Liver (tissue), 9 donors: ENCODE results near the gene ARL11. TPM values are rescaled to one million over a fixed set of nuclear protein-coding genes. Genes with fewer than 3 reads are reported as not detected.
"Not testable (repeated sequence)": the region's sequence is repeated elsewhere in the genome, so short reads cannot be mapped to it uniquely, and the experiment has no call there.

ENCODE experiments used
- DNase-seq: peaks from one replicate; pipeline ENCODE4 v3.0.0-alpha.2; 2017; ENCODE audit warnings: low spot score
- H3K27ac ChIP-seq, 2 donors: one replicate each; pipeline ENCODE4 v1.7.0; 2013; ENCODE audit warnings: inconsistent platforms in 2 of 2, low read length in 2 of 2, control low read depth in 1 of 2, low read depth in 1 of 2, mild to moderate bottlenecking in 1 of 2
- H3K27me3 ChIP-seq, 4 donors: one replicate each; pipeline versions ENCODE4 v1.6.1 to v1.7.0; 2013; ENCODE audit warnings: low read length in 3 of 4, inconsistent platforms in 1 of 4, mild to moderate bottlenecking in 1 of 4, moderate library complexity in 1 of 4; ENCODE audit not compliant: control insufficient read depth in 4 of 4, insufficient read depth in 4 of 4
- H3K36me3 ChIP-seq, 4 donors: one replicate each; pipeline versions ENCODE4 v1.6.1 to v1.7.0; 2013; ENCODE audit warnings: low read length in 3 of 4, mild to moderate bottlenecking in 3 of 4, low read depth in 1 of 4, moderate library complexity in 1 of 4; ENCODE audit not compliant: control insufficient read depth in 4 of 4, insufficient read depth in 3 of 4
- H3K4me1 ChIP-seq, 4 donors: one replicate each; pipeline versions ENCODE4 v1.6.1 to v1.7.0; 2013; ENCODE audit warnings: low read length in 3 of 4, mild to moderate bottlenecking in 3 of 4, moderate library complexity in 1 of 4; ENCODE audit not compliant: control insufficient read depth in 4 of 4, insufficient read depth in 4 of 4
- H3K4me3 ChIP-seq, 3 donors: one replicate each; pipeline versions ENCODE4 v1.6.1 to v1.7.0; 2013; ENCODE audit warnings: low read length in 3 of 3, control low read depth in 1 of 3, low read depth in 1 of 3, mild to moderate bottlenecking in 1 of 3
- H3K9ac ChIP-seq, 2 donors: one replicate each; pipeline ENCODE4 v1.7.0; 2013; ENCODE audit warnings: low read length in 2 of 2, mild to moderate bottlenecking in 2 of 2, moderate library complexity in 2 of 2, control low read depth in 1 of 2, low read depth in 1 of 2
- H3K9me3 ChIP-seq, 4 donors: one replicate each; pipeline versions ENCODE4 v1.6.1 to v1.7.0; 2013; ENCODE audit warnings: low read length in 3 of 4; ENCODE audit not compliant: control insufficient read depth in 4 of 4
- EGR1 ChIP-seq, 2 donors: IDR thresholded peaks; 2 replicates each; pipeline ENCODE4 v1.6.1; 2016 to 2018; ENCODE audit warnings: antibody characterized with exemption in 2 of 2, low read depth in 2 of 2
- FOXA1 ChIP-seq: IDR thresholded peaks from 2 replicates; pipeline ENCODE4 v1.6.1; 2016; ENCODE audit warnings: antibody characterized with exemption
- FOXA2 ChIP-seq: IDR thresholded peaks from 2 replicates; pipeline ENCODE4 v1.6.1; 2016; ENCODE audit warnings: antibody characterized with exemption
- GABPA ChIP-seq, 2 donors: IDR thresholded peaks in 1 of 2; conservative IDR thresholded peaks in 1 of 2; 2 replicates each; pipeline ENCODE4 v1.6.1; 2016; ENCODE audit warnings: antibody characterized with exemption in 2 of 2, mild to moderate bottlenecking in 1 of 2, moderate library complexity in 1 of 2
- HNF4A ChIP-seq, 2 donors: conservative IDR thresholded peaks; 2 replicates each; pipeline ENCODE4 v1.6.1; 2016; ENCODE audit warnings: antibody characterized with exemption in 2 of 2, mild to moderate bottlenecking in 2 of 2
- HNF4G ChIP-seq: IDR thresholded peaks from 2 replicates; pipeline ENCODE4 v1.6.1; 2016; ENCODE audit warnings: antibody characterized with exemption
- NR2F2 ChIP-seq: IDR thresholded peaks from 2 replicates; pipeline ENCODE4 v1.6.1; 2016; ENCODE audit warnings: antibody characterized with exemption
- RAD21 ChIP-seq, 2 donors: IDR thresholded peaks; 2 replicates each; pipeline ENCODE4 v1.6.1; 2016; ENCODE audit warnings: antibody characterized with exemption in 2 of 2, mild to moderate bottlenecking in 2 of 2
- RXRA ChIP-seq, 2 donors: IDR thresholded peaks; 2 replicates each; pipeline ENCODE4 v1.6.1; 2017 to 2018; ENCODE audit warnings: antibody characterized with exemption in 2 of 2, mild to moderate bottlenecking in 1 of 2
- SP1 ChIP-seq: IDR thresholded peaks from 2 replicates; pipeline ENCODE4 v1.6.1; 2018; ENCODE audit warnings: antibody characterized with exemption, mild to moderate bottlenecking
- TAF1 ChIP-seq: conservative IDR thresholded peaks from 2 replicates; pipeline ENCODE4 v1.6.1; 2016; ENCODE audit warnings: antibody characterized with exemption, mild to moderate bottlenecking
- YY1 ChIP-seq: IDR thresholded peaks from 2 replicates; pipeline ENCODE4 v1.6.1; 2016; ENCODE audit warnings: antibody characterized with exemption, mild to moderate bottlenecking
- WGBS: extraction: QIAGEN DNeasy Blood & Tissue Kit; methylation state at CpG from one replicate; pipeline ENCODE4 v1.1.7; 2013; 5-methylcytosine and 5-hydroxymethylcytosine counted together
- polyA plus RNA-seq, 2 donors: library from polyadenylated mRNA; stranded (reverse) in 1 of 2; unstranded in 1 of 2; fragments of 200-250 nt in 1 of 2; fragments of >200 nt in 1 of 2; fragmentation: Nextera tagmentation in 1 of 2; extraction: Ambion mirVana in 1 of 2; gene quantifications; one replicate each; pipeline versions ENCODE4 v1.2.1 to v1.2.3, GENCODE V29; 2013 to 2015
- total RNA-seq, 2 donors: library from RNA; depleted of rRNA; stranded (reverse); fragments of >200 nt; gene quantifications; one replicate each; pipeline ENCODE4 v1.2.3, GENCODE V29; 2014
- TF ChIP-seq, protein P1 (sequence below): IDR thresholded peaks from 2 replicates; pipeline ENCODE4 v1.6.1; 2016; ENCODE audit warnings: antibody characterized with exemption
- TF ChIP-seq, protein P2 (sequence below): IDR thresholded peaks from 2 replicates; pipeline ENCODE4 v1.6.1; 2016; ENCODE audit warnings: antibody characterized with exemption
- TF ChIP-seq, protein P3 (sequence below): IDR thresholded peaks from 2 replicates; pipeline ENCODE4 v1.6.1; 2016; ENCODE audit warnings: antibody characterized with exemption
- TF ChIP-seq, protein P4 (sequence below): IDR thresholded peaks from 2 replicates; pipeline ENCODE4 v1.6.1; 2016; ENCODE audit warnings: antibody characterized with exemption, mild to moderate bottlenecking
- TF ChIP-seq, protein P5 (sequence below): fragments of 150-350 bp; IDR thresholded peaks from 2 replicates; pipeline ENCODE4 v1.5.1; 2017; ENCODE audit warnings: improper control_type of control experiment, low read depth, low read length; ENCODE audit not compliant: missing input control
- donor health status: healthy.
- donor health status: healthy.
- donor health status: healthy.
- donor health status: healthy.
- donor health status: healthy.

Gene ARL11
- total and polyA plus RNA-seq, 4 donors = 0.11 to 1.5 (median 0.59) TPM

DNA sequence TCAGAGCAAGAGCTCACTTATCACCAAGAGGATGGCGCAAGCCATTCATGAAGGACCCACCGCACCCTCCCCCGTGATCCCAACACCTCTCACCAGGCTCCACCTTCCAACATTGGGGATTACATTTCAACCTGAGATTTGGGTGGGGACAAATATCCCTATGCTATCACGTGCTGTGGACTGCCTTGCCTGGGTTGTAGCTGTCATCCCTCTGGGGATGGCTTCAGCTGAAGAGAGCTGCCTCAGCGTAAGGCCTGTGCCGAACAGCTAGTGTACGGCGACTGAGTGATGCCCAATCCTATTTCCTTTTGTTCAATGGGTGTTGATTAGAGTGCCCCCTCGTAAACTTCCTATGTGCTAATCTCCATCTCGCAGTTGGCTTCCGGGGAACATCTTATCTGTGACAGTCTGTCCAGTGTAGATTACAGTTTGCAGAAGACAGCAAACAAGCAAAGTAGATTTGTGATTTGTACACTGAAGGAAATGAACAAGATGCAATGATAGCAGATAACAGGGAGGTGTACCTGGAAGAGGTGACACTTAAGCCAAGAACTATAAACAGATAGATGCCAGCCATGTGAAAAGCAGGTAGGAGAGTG lies 31.2 kb upstream of the ARL11 start:
- DNase-seq = no peak
- Histone ChIP-seq H3K36me3 (no peaks in the 10 kb centered on the region), H3K4me3 (no peak overlapping the region), H3K9me3 (no peaks in the 10 kb centered on the region), H3K27ac (no peak overlapping the region), H3K9ac (no peak overlapping the region), H3K27me3 (no peaks in the 10 kb centered on the region), H3K4me1 (no peaks in the 10 kb centered on the region)
- WGBS = 73% methylated on average over 11 of the region's 11 CpGs
- TF ChIP-seq TAF1 (no peak), NR2F2 (no peak), SP1 (no peak), EGR1 (IDR thresholded peaks at IDR 0.05; ENCODE audit: low read depth in 2 of 2) (no peak), HNF4A (conservative IDR thresholded peaks at IDR 0.05) (no peak), FOXA2 (no peak)
- TF ChIP-seq, protein P1, sequence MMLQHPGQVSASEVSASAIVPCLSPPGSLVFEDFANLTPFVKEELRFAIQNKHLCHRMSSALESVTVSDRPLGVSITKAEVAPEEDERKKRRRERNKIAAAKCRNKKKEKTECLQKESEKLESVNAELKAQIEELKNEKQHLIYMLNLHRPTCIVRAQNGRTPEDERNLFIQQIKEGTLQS = no peak

DNA sequence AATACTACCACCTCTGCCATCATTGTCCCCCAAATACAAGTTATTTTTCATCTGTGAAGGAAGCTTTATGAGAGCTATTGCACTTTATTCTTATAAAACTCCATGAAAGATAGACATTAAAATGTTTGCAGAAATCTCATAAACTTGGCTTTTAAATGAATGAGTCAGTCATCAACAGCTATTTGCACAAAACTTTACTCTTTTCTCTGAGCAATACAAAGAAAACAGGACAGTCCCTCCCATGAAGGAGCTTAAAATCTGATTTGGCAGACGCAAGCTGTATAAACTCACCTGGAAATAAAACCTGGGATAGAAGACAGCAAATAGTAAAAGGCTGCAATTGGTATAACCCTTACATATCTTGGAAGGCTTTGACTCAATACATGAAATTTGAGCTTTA lies 26.3 kb upstream of the ARL11 start:
- peaks cover 0 to 6% (median 2%) of the 10 kb centered on the region in 4 donors for H3K4me1 ChIP-seq
- WGBS = 84% methylated on average over 1 of the region's 1 CpG
- H3K4me3 ChIP-seq = no peak overlapping the region
- TF ChIP-seq GABPA (IDR thresholded peaks at IDR 0.05 in 1 of 2, conservative IDR thresholded peaks at IDR 0.05 in 1 of 2) = no peak
- TF ChIP-seq SP1 = no peak
- TF ChIP-seq, protein P2, sequence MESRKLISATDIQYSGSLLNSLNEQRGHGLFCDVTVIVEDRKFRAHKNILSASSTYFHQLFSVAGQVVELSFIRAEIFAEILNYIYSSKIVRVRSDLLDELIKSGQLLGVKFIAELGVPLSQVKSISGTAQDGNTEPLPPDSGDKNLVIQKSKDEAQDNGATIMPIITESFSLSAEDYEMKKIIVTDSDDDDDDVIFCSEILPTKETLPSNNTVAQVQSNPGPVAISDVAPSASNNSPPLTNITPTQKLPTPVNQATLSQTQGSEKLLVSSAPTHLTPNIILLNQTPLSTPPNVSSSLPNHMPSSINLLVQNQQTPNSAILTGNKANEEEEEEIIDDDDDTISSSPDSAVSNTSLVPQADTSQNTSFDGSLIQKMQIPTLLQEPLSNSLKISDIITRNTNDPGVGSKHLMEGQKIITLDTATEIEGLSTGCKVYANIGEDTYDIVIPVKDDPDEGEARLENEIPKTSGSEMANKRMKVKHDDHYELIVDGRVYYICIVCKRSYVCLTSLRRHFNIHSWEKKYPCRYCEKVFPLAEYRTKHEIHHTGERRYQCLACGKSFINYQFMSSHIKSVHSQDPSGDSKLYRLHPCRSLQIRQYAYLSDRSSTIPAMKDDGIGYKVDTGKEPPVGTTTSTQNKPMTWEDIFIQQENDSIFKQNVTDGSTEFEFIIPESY = no peak
- no peak for TF ChIP-seq EGR1 (IDR thresholded peaks at IDR 0.05; ENCODE audit: low read depth in 2 of 2)
- no peak for TF ChIP-seq YY1
- TF ChIP-seq FOXA1 = no peak
- TF ChIP-seq, protein P3, sequence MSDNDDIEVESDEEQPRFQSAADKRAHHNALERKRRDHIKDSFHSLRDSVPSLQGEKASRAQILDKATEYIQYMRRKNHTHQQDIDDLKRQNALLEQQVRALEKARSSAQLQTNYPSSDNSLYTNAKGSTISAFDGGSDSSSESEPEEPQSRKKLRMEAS = no peak
- no peak for TF ChIP-seq RXRA (IDR thresholded peaks at IDR 0.05)
- TF ChIP-seq HNF4G = no peak
- TF ChIP-seq, protein P1 = no peak
- no peak for TF ChIP-seq HNF4A (conservative IDR thresholded peaks at IDR 0.05)
- TF ChIP-seq, protein P4, sequence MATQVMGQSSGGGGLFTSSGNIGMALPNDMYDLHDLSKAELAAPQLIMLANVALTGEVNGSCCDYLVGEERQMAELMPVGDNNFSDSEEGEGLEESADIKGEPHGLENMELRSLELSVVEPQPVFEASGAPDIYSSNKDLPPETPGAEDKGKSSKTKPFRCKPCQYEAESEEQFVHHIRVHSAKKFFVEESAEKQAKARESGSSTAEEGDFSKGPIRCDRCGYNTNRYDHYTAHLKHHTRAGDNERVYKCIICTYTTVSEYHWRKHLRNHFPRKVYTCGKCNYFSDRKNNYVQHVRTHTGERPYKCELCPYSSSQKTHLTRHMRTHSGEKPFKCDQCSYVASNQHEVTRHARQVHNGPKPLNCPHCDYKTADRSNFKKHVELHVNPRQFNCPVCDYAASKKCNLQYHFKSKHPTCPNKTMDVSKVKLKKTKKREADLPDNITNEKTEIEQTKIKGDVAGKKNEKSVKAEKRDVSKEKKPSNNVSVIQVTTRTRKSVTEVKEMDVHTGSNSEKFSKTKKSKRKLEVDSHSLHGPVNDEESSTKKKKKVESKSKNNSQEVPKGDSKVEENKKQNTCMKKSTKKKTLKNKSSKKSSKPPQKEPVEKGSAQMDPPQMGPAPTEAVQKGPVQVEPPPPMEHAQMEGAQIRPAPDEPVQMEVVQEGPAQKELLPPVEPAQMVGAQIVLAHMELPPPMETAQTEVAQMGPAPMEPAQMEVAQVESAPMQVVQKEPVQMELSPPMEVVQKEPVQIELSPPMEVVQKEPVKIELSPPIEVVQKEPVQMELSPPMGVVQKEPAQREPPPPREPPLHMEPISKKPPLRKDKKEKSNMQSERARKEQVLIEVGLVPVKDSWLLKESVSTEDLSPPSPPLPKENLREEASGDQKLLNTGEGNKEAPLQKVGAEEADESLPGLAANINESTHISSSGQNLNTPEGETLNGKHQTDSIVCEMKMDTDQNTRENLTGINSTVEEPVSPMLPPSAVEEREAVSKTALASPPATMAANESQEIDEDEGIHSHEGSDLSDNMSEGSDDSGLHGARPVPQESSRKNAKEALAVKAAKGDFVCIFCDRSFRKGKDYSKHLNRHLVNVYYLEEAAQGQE = no peak
- no peak for TF ChIP-seq RAD21 (IDR thresholded peaks at IDR 0.05)
- TF ChIP-seq, protein P5, sequence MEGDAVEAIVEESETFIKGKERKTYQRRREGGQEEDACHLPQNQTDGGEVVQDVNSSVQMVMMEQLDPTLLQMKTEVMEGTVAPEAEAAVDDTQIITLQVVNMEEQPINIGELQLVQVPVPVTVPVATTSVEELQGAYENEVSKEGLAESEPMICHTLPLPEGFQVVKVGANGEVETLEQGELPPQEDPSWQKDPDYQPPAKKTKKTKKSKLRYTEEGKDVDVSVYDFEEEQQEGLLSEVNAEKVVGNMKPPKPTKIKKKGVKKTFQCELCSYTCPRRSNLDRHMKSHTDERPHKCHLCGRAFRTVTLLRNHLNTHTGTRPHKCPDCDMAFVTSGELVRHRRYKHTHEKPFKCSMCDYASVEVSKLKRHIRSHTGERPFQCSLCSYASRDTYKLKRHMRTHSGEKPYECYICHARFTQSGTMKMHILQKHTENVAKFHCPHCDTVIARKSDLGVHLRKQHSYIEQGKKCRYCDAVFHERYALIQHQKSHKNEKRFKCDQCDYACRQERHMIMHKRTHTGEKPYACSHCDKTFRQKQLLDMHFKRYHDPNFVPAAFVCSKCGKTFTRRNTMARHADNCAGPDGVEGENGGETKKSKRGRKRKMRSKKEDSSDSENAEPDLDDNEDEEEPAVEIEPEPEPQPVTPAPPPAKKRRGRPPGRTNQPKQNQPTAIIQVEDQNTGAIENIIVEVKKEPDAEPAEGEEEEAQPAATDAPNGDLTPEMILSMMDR = no peak
- TF ChIP-seq FOXA2 = no peak
- no peak for TF ChIP-seq NR2F2
- TF ChIP-seq TAF1 = no peak
- H3K36me3 ChIP-seq = no peaks in the 10 kb centered on the region
- DNase-seq = no peak
- no peak overlapping the region for H3K9ac ChIP-seq
- H3K27me3 ChIP-seq = no peaks in the 10 kb centered on the region
- no peaks in the 10 kb centered on the region for H3K9me3 ChIP-seq
- no peak overlapping the region for H3K27ac ChIP-seq

DNA sequence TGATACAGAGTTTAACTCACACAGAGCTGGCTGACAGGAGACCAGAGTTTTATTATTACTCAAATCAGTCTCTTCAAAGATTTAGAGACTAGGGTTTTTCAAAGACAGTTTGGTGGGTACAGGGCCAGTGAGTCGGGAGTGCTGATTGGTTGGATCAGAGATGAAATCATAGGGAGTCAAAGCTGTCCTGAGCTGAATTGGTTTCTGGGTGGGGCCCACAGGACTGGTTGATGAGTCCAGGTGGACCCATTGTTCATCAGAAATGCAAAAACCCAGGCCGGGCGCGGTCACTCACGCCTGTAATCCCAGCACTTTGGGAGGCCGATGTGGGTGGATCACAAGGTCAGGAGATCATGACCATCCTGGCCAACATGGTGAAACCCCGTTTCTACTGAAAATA lies 25.7 kb upstream of the ARL11 start:
- H3K36me3 ChIP-seq, H3K4me3 ChIP-seq, DNase-seq, H3K9me3 ChIP-seq, H3K27ac ChIP-seq, H3K9ac ChIP-seq, H3K4me1 ChIP-seq, H3K27me3 ChIP-seq: not testable (repeated sequence)
- 96% methylated on average over 7 of the region's 7 CpGs for WGBS
